Dermis blood vessel endothelial cell (primary cell): ENCODE measurements around the gene KHDRBS2. TPM values are rescaled to one million over a fixed set of nuclear protein-coding genes. Genes with fewer than 3 reads are reported as not detected.
"Not testable (repeated sequence)": the region's sequence is repeated elsewhere in the genome, so short reads cannot be mapped to it uniquely, and the experiment has no call there.

Experiments used
- DNase-seq: peaks from one replicate; pipeline ENCODE4 v3.0.0; 2010
- total RNA-seq: library from RNA; depleted of rRNA; stranded (reverse); fragments of >200 nt; gene quantifications from 2 replicates; pipeline ENCODE4 v1.2.3, GENCODE V29; 2014

The KHDRBS2 gene
- total RNA-seq, 1 donor from 2014 or later, result not detected

- DNase-seq, result no peak
Observed at GRCh38 chr6:61841958-61842357, 444.1 kb downstream of the KHDRBS2 start.

GRCh38 chr6:61835237-61835636 lies 450.8 kb downstream of the KHDRBS2 start:
- no peak for DNase-seq

GRCh38 chr6:61833176-61833755 lies 452.8 kb downstream of the KHDRBS2 start:
- DNase-seq, result no peak

- DNase-seq, result no peak
Observed at GRCh38 chr6:61817716-61818115, 468.3 kb downstream of the KHDRBS2 start.

- no peak for DNase-seq
Observed at GRCh38 chr6:61810047-61810446, 476.0 kb downstream of the KHDRBS2 start.

- DNase-seq, result peak; percentile 4
Observed at GRCh38 chr6:61809004-61809595, 476.9 kb downstream of the KHDRBS2 start.

- DNase-seq, result no peak
Observed at GRCh38 chr6:61787998-61788397, 498.0 kb downstream of the KHDRBS2 start.

GRCh38 chr6:61769446-61769845 lies 516.6 kb downstream of the KHDRBS2 start:
- not testable (repeated sequence) for DNase-seq

GRCh38 chr6:61755739-61756138 lies 530.3 kb downstream of the KHDRBS2 start:
- DNase-seq, result no peak

- no peak for DNase-seq
Observed at GRCh38 chr6:61751986-61752385, 534.0 kb downstream of the KHDRBS2 start.

- DNase-seq, result no peak
Observed at GRCh38 chr6:61745994-61746393, 540.0 kb downstream of the KHDRBS2 start.

- no peak for DNase-seq
Observed at GRCh38 chr6:61711849-61712248, 574.2 kb downstream of the KHDRBS2 start.

GRCh38 chr6:61688165-61688564 lies 597.9 kb downstream of the KHDRBS2 start:
- no peak for DNase-seq

GRCh38 chr6:61682562-61682961 lies 603.5 kb downstream of the KHDRBS2 start:
- no peak for DNase-seq

- no peak for DNase-seq
Observed at GRCh38 chr6:61679625-61680024, 606.4 kb downstream of the KHDRBS2 start.

- no peak for DNase-seq
Observed at GRCh38 chr6:61675734-61676133, 610.3 kb downstream of the KHDRBS2 start.

GRCh38 chr6:61649845-61650244 lies 636.2 kb downstream of the KHDRBS2 start:
- DNase-seq, result no peak

GRCh38 chr6:61640463-61640862 lies 645.6 kb downstream of the KHDRBS2 start:
- no peak for DNase-seq
